Activated CD8-positive, alpha-beta memory T cell treated with anti-CD3 and anti-CD28 coated beads, Interleukin-2, amount 50 U/mL, for 4 hours (primary cell): ENCODE results near the gene ACOXL.
"Not testable (repeated sequence)": the region's sequence is repeated elsewhere in the genome, so short reads cannot be mapped to it uniquely, and the experiment has no call there.

ENCODE experiments used
- DNase-seq: peaks from one replicate; pipeline ENCODE4 v3.0.0-alpha.2; 2020

Gene ACOXL

GRCh38 chr2:110834134-110834827 is 101.9 kb downstream of the ACOXL start:
- no peak for DNase-seq

GRCh38 chr2:110836671-110837070 is 104.3 kb downstream of the ACOXL start:
- DNase-seq, result no peak

- DNase-seq, result no peak
Observed at GRCh38 chr2:110837446-110838409, 105.4 kb downstream of the ACOXL start.

- no peak for DNase-seq
Observed at GRCh38 chr2:110838657-110839384, 106.4 kb downstream of the ACOXL start.

- no peak for DNase-seq
Observed at GRCh38 chr2:110840508-110840907, 108.1 kb downstream of the ACOXL start.

GRCh38 chr2:110842048-110842447 is 109.7 kb downstream of the ACOXL start:
- no peak for DNase-seq

GRCh38 chr2:110843496-110843895 is 111.1 kb downstream of the ACOXL start:
- no peak for DNase-seq

- no peak for DNase-seq
Observed at GRCh38 chr2:110843959-110844510, 111.7 kb downstream of the ACOXL start.

GRCh38 chr2:110847651-110848050 is 115.3 kb downstream of the ACOXL start:
- DNase-seq, result no peak

- no peak for DNase-seq
Observed at GRCh38 chr2:110848071-110848470, 115.7 kb downstream of the ACOXL start.

GRCh38 chr2:110848519-110849030 is 116.2 kb downstream of the ACOXL start:
- no peak for DNase-seq

GRCh38 chr2:110851531-110851930 is 119.2 kb downstream of the ACOXL start:
- DNase-seq, result no peak

- DNase-seq, result no peak
Observed at GRCh38 chr2:110852051-110852450, 119.7 kb downstream of the ACOXL start.

- DNase-seq, result peak; percentile 46
Observed at GRCh38 chr2:110852541-110853263, 120.3 kb downstream of the ACOXL start.

GRCh38 chr2:110853516-110853915 is 121.1 kb downstream of the ACOXL start:
- DNase-seq, result peak; percentile 61

GRCh38 chr2:110853948-110854347 is 121.6 kb downstream of the ACOXL start:
- no peak for DNase-seq

GRCh38 chr2:110854355-110855081 is 122.1 kb downstream of the ACOXL start:
- DNase-seq, result no peak

- DNase-seq, result not testable (repeated sequence)
Observed at GRCh38 chr2:110855841-110856240, 123.5 kb downstream of the ACOXL start.

GRCh38 chr2:110858135-110858725 is 125.9 kb downstream of the ACOXL start:
- peak; percentile 65 for DNase-seq

- no peak for DNase-seq
Observed at GRCh38 chr2:110858993-110859701, 126.8 kb downstream of the ACOXL start.
